Thyroid gland (tissue), 4 donors: ENCODE data around the gene SART1. TPM values are rescaled to one million over a fixed set of nuclear protein-coding genes. Genes with fewer than 3 reads are reported as not detected.

Experiments
- DNase-seq, 2 donors: peaks; one replicate each; pipeline ENCODE4 v3.0.0-alpha.2; 2019
- H3K27ac ChIP-seq, 3 donors: fragments of 200-600 bp; sonication (generic); 1 replicate in 2 of 3; 2 replicates in 1 of 3; pipeline ENCODE4 v1.5.1; 2016 to 2019; ENCODE audit warnings: mild to moderate bottlenecking in 1 of 3, moderate library complexity in 1 of 3
- H3K27me3 ChIP-seq: fragments of 200-600 bp; sonication (generic); one replicate; pipeline ENCODE4 v1.5.1; 2019
- H3K36me3 ChIP-seq, 2 donors: fragments of 200-600 bp; sonication (generic); one replicate each; pipeline ENCODE4 v1.5.1; 2016 to 2019
- H3K4me1 ChIP-seq, 2 donors: fragments of 200-600 bp; sonication (generic); one replicate each; pipeline ENCODE4 v1.5.1; 2017 to 2019
- H3K4me3 ChIP-seq, 3 donors: fragments of 200-600 bp; sonication (generic); replicated peaks in 1 of 3; 1 replicate in 2 of 3; 2 replicates in 1 of 3; pipeline ENCODE4 v1.5.1; 2016; ENCODE audit warnings: mild to moderate bottlenecking in 1 of 3
- H3K9me3 ChIP-seq: fragments of 200-600 bp; sonication (generic); one replicate; pipeline ENCODE4 v1.5.1; 2017
- POLR2A ChIP-seq, 2 donors: fragments of 450-650 bp; IDR thresholded peaks; one replicate each; pipeline ENCODE4 v1.6.1; 2017; ENCODE audit warnings: antibody characterized with exemption in 2 of 2, mild to moderate bottlenecking in 2 of 2, moderate library complexity in 1 of 2
- whole genome bisulfite sequencing, 2 donors: methylation state at CpG; one replicate each; pipeline ENCODE4 v1.1.5; 2017; 5-methylcytosine and 5-hydroxymethylcytosine counted together
- intact Hi-C: fragments of 100-400 bp; cut with DNase I; formaldehyde crosslinking; loops from one replicate; pipeline ENCODE4 v1.15.1; 2023
- total RNA-seq, 4 donors: library from RNA; depleted of rRNA; stranded (reverse); fragments of >200 nt; gene quantifications; one replicate each; pipeline ENCODE4 v1.2.3, GENCODE V29; 2016
- TF ChIP-seq, protein P1 (sequence below), 6 experiments: fragments of 200-600 bp in 3 of 6; fragments of 450-650 bp in 3 of 6; sonication (generic) in 3 of 6; IDR thresholded peaks; one replicate each; pipeline ENCODE4 v1.5.1; 2016 to 2019; ENCODE audit warnings: antibody characterized with exemption in 6 of 6, mild to moderate bottlenecking in 2 of 6, inconsistent platforms in 1 of 6, moderate library complexity in 1 of 6

The SART1 gene
- total RNA-seq, 4 donors from 2014 or later, result 22.2 to 46.1 (median 24.2) TPM

GRCh38 chr11:66003291-66003690 is 41.8 kb downstream of the SART1 start:
- intact Hi-C loops, result no loop called here
- peaks cover 9 to 18% of the 10 kb centered on the region in 2 donors for H3K4me1 ChIP-seq
- H3K27me3 ChIP-seq, result no peaks in the 10 kb centered on the region
- peak overlapping the region in 1 of 3 donors; percentile 61 for H3K4me3 ChIP-seq
- H3K27ac ChIP-seq, result peak overlapping the region in 2 of 3 donors; percentile 89 to 91
- H3K36me3 ChIP-seq, result peaks cover 28 to 32% of the 10 kb centered on the region in 2 donors
- DNase-seq, result no peak
- TF ChIP-seq POLR2A (IDR thresholded peaks at IDR 0.05), result no peak
- 76 to 79% methylated on average over 6 of the region's 6 CpGs for WGBS, 2 donors
- no peaks in the 10 kb centered on the region for H3K9me3 ChIP-seq

- H3K4me3 ChIP-seq, result no peak overlapping the region
- no peaks in the 10 kb centered on the region for H3K9me3 ChIP-seq
- intact Hi-C loops, result no loop called here
- no peak overlapping the region for H3K27ac ChIP-seq
- peaks cover 9 to 25% of the 10 kb centered on the region in 2 donors for H3K4me1 ChIP-seq
- H3K27me3 ChIP-seq, result no peaks in the 10 kb centered on the region
- H3K36me3 ChIP-seq, result peaks cover 19 to 23% of the 10 kb centered on the region in 2 donors
- TF ChIP-seq, protein P1, sequence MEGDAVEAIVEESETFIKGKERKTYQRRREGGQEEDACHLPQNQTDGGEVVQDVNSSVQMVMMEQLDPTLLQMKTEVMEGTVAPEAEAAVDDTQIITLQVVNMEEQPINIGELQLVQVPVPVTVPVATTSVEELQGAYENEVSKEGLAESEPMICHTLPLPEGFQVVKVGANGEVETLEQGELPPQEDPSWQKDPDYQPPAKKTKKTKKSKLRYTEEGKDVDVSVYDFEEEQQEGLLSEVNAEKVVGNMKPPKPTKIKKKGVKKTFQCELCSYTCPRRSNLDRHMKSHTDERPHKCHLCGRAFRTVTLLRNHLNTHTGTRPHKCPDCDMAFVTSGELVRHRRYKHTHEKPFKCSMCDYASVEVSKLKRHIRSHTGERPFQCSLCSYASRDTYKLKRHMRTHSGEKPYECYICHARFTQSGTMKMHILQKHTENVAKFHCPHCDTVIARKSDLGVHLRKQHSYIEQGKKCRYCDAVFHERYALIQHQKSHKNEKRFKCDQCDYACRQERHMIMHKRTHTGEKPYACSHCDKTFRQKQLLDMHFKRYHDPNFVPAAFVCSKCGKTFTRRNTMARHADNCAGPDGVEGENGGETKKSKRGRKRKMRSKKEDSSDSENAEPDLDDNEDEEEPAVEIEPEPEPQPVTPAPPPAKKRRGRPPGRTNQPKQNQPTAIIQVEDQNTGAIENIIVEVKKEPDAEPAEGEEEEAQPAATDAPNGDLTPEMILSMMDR (IDR thresholded peaks at IDR 0.05), result no peak
- no peak for TF ChIP-seq POLR2A (IDR thresholded peaks at IDR 0.05)
- no peak for DNase-seq
- 96 to 97% methylated on average over 4 of the region's 4 CpGs for WGBS, 2 donors
Observed at GRCh38 chr11:66004186-66004585, 42.7 kb downstream of the SART1 start.

DNA sequence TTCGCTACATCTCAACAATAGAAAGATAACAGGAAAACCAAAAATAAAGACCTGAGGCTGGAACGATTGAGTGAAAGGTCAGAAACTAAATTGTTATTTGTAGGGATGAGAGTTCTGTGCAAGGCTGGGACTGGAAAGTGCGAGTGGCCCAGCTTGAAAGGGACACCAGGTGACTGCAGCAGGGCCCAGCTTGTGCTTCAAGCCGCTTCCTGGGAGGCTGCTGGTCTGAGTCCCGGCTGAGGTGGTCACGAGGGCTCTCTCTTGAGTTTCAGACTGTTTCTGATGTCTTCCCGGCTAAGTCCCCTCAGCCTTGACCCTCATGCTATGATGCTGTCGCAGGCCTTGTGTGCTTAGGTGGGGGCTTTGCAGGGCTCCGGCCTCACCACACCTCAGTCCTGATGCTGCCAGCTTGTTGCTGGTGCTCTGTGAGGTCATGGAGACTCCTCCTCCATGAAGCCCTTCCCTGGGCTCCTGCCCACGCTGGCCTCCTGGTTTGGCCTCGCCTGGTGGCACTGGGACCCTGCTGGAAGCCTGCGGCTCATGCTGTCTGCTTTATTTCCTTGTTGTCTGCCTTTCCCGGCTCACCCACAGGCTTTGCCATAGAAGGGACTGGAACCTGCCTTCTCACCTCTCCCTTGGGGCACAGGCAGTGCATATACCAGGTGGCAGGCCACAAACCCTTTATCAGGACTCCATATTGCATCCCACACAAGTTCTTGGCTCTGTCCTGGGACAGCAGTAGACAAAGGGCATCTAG is 44.8 kb downstream of the SART1 start:
- H3K4me3 ChIP-seq, result no peak overlapping the region
- no peaks in the 10 kb centered on the region for H3K9me3 ChIP-seq
- H3K4me1 ChIP-seq, result peaks cover 4 to 23% of the 10 kb centered on the region in 2 donors
- TF ChIP-seq, protein P1 (IDR thresholded peaks at IDR 0.05), result no peak
- TF ChIP-seq POLR2A (IDR thresholded peaks at IDR 0.05), result no peak
- DNase-seq, result no peak
- 87 to 91% methylated on average over 9 to 13 of the region's 13 CpGs for WGBS, 2 donors
- H3K36me3 ChIP-seq, result peaks cover 7 to 12% of the 10 kb centered on the region in 2 donors
- intact Hi-C loops, result loop anchor here (5.0 kb wide), 1 partner anchor 49 kb away; no protein-coding TSS in a partner anchor
- H3K27me3 ChIP-seq, result no peaks in the 10 kb centered on the region
- no peak overlapping the region for H3K27ac ChIP-seq

DNA sequence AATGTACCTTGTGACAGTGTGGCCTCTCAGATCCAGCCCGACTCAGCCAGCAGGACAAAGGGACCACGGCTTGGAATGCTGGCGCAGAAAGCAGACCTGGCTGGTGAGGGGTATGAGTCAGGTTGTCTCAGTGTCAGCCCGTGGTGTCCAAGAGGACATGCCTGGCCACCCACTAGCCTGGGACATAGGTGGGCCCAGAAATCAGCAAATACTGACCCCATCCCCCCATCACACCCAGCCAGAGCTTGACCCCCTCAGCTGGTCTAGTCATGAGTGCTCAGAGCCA is 45.3 kb downstream of the SART1 start:
- H3K27ac ChIP-seq, result no peak overlapping the region
- WGBS, 2 donors, result 69 to 85% methylated on average over 2 to 3 of the region's 4 CpGs
- TF ChIP-seq, protein P1 (IDR thresholded peaks at IDR 0.05), result no peak
- TF ChIP-seq POLR2A (IDR thresholded peaks at IDR 0.05), result no peak

DNA sequence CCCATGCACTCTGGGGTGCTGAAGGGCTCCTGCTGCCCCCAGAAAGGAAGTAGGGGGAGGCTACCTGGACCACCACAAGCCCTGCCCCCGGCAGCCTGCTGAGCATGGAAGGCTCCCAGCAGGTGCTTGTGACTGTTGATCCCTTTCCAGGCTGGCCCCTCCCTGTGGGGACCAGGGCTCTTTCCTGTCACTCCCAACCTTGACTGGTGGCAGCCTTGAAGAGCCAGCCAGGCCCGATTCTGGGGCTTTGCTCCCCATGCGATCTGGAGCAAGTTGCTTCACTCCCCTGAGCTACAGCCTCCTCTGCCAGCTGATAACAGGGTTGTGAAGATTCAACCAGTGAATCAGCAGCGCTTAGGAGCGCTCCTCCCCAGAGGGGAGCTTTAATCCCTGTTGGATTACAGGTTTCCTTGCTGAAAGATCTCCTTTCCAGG is 45.7 kb downstream of the SART1 start:
- H3K27ac ChIP-seq, result no peak overlapping the region
- intact Hi-C loops, result loop anchor here (5.0 kb wide), 1 partner anchor 50 kb away; no protein-coding TSS in a partner anchor
- TF ChIP-seq, protein P1 (IDR thresholded peaks at IDR 0.05), result no peak
- no peak for TF ChIP-seq POLR2A (IDR thresholded peaks at IDR 0.05)

More for the DNA sequence above, 45.3 kb downstream of the SART1 start:
- no peak overlapping the region for H3K4me3 ChIP-seq
- peaks cover 7 to 12% of the 10 kb centered on the region in 2 donors for H3K36me3 ChIP-seq
- no peaks in the 10 kb centered on the region for H3K27me3 ChIP-seq
- peaks cover 8 to 28% of the 10 kb centered on the region in 2 donors for H3K4me1 ChIP-seq
- intact Hi-C loops, result loop anchor here (5.0 kb wide), 1 partner anchor 50 kb away; no protein-coding TSS in a partner anchor
- H3K9me3 ChIP-seq, result no peaks in the 10 kb centered on the region
- no peak for DNase-seq

More for the DNA sequence above, 45.7 kb downstream of the SART1 start:
- peak in 1 of 2 donors; percentile 17 for DNase-seq
- Histone ChIP-seq H3K27me3 (no peaks in the 10 kb centered on the region), H3K9me3 (no peaks in the 10 kb centered on the region), H3K36me3 (peaks cover 7 to 12% of the 10 kb centered on the region in 2 donors), H3K4me1 (peaks cover 11 to 32% of the 10 kb centered on the region in 2 donors), H3K4me3 (no peak overlapping the region)
- 48 to 53% methylated on average over 4 to 5 of the region's 5 CpGs for WGBS, 2 donors
